ENCODE results near the gene RPP30.

The RPP30 gene

GRCh38 chr10:90860790-90861189 lies 11.0 kb upstream of the RPP30 start:
- Histone ChIP-seq H3K4me3 (ENCODE audit: low read length) (no peak overlapping the region), H3K79me2 (ENCODE audit: low read length) (no peaks in the 10 kb centered on the region), H3K27me3 (replicated peaks; ENCODE audit: insufficient read depth, low read length) (no peaks in the 10 kb centered on the region), H3K4me1 (ENCODE audit: low read length) (peaks cover 11% of the 10 kb centered on the region), H3K27ac (ENCODE audit: low read length) (no peak overlapping the region), H4K20me1 (ENCODE audit: insufficient read depth, low read length) (no peaks in the 10 kb centered on the region), H3K9ac (ENCODE audit: low read length) (no peak overlapping the region), H3F3A (ENCODE audit: insufficient read depth, low read length) (no peaks in the 10 kb centered on the region), H3K9me3 (replicated peaks; ENCODE audit: insufficient read depth, low read length) (no peaks in the 10 kb centered on the region), H3K36me3 (replicated peaks; ENCODE audit: insufficient read depth, low read length) (no peaks in the 10 kb centered on the region), H3K9me2 (replicated peaks; ENCODE audit: insufficient read depth, low read length) (no peaks in the 10 kb centered on the region), H2AFZ (ENCODE audit: low read length) (no peak overlapping the region), H3K4me2 (ENCODE audit: low read depth, low read length) (no peak overlapping the region)
- peak; percentile 58 for DNase-seq
- no peak for TF ChIP-seq EZH2 (optimal IDR thresholded peaks at IDR 0.05; ENCODE audit: low read depth, low read length)

DNA sequence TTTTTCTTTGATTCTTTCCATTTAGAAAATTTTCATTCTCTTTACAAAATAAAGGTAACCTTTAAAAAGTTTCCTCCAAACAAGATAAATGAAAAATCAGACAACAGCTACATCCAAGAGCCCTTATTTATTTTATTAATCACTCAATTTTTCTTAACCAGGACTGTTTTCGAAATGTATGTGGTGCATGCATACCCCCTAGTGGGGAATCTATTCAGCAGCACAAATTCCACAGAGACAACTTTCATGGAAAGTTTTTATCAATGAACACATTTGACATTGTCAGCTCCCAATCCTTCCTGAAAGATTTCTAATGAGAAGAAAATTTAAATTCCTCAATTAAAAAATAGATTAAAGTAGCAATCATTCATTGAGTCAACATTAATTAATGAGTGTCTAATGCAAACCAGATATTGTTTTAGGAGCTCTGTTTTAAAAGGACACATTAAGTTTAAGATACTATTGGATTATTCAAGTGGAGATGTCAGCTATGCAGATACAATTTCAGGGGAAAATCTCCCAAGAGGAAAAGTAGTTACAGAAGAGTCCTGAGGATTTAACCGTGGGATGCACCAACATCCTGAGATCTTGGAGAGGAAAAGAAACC lies 8.8 kb upstream of the RPP30 start:
- Histone ChIP-seq H3K9ac (ENCODE audit: low read length) (no peak overlapping the region), H3K4me3 (ENCODE audit: low read length) (no peak overlapping the region), H3K9me3 (replicated peaks; ENCODE audit: insufficient read depth, low read length) (no peaks in the 10 kb centered on the region), H3K4me1 (ENCODE audit: low read length) (peaks cover 21% of the 10 kb centered on the region), H3K79me2 (ENCODE audit: low read length) (no peaks in the 10 kb centered on the region), H3K4me2 (ENCODE audit: low read depth, low read length) (no peak overlapping the region), H3K9me2 (replicated peaks; ENCODE audit: insufficient read depth, low read length) (no peaks in the 10 kb centered on the region), H3K27ac (ENCODE audit: low read length) (no peak overlapping the region), H2AFZ (ENCODE audit: low read length) (no peak overlapping the region), H3K27me3 (replicated peaks; ENCODE audit: insufficient read depth, low read length) (no peaks in the 10 kb centered on the region), H3F3A (ENCODE audit: insufficient read depth, low read length) (no peaks in the 10 kb centered on the region), H3K36me3 (replicated peaks; ENCODE audit: insufficient read depth, low read length) (no peaks in the 10 kb centered on the region), H4K20me1 (ENCODE audit: insufficient read depth, low read length) (no peaks in the 10 kb centered on the region)
- TF ChIP-seq CTCF (IDR thresholded peaks at IDR 0.05; ENCODE audit: low read length) (peak; percentile 78), EZH2 (optimal IDR thresholded peaks at IDR 0.05; ENCODE audit: low read depth, low read length) (no peak)
- DNase-seq = peak; percentile 38

DNA sequence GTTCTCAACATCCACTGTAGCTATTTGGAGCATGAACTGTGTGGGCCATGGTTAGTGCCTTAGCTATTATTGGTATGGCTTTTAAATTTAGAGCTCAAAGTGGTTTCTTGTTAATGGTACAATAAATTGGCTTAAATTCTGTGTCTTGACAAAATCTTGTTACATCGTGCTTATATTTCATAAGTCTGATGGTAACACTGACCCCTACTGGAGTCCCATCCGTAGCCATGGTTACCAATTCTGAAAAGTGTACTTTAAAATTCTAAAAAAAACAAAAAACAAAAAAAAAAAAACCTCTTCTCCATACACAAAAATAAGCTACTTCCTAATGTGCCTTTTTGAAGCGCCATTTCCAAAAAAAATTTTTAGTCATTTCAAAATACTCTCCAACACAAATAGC lies 6.4 kb upstream of the RPP30 start:
- DNase-seq = peak; percentile 25

More for the DNA sequence above, 6.4 kb upstream of the RPP30 start:
- Histone ChIP-seq H3K9me2 (replicated peaks; ENCODE audit: insufficient read depth, low read length) (no peaks in the 10 kb centered on the region), H3K79me2 (ENCODE audit: low read length) (no peaks in the 10 kb centered on the region), H4K20me1 (ENCODE audit: insufficient read depth, low read length) (no peaks in the 10 kb centered on the region), H3K4me1 (ENCODE audit: low read length) (peaks cover 21% of the 10 kb centered on the region), H3K27me3 (replicated peaks; ENCODE audit: insufficient read depth, low read length) (no peaks in the 10 kb centered on the region), H3K36me3 (replicated peaks; ENCODE audit: insufficient read depth, low read length) (no peaks in the 10 kb centered on the region), H3K9me3 (replicated peaks; ENCODE audit: insufficient read depth, low read length) (no peaks in the 10 kb centered on the region), H3K9ac (ENCODE audit: low read length) (no peak overlapping the region), H3K4me3 (ENCODE audit: low read length) (no peak overlapping the region), H3K4me2 (ENCODE audit: low read depth, low read length) (peak overlapping the region; percentile 28; the same call in 1 of the 2 replicates), H2AFZ (ENCODE audit: low read length) (no peak overlapping the region), H3F3A (ENCODE audit: insufficient read depth, low read length) (no peaks in the 10 kb centered on the region), H3K27ac (ENCODE audit: low read length) (no peak overlapping the region)
- TF ChIP-seq CTCF (IDR thresholded peaks at IDR 0.05; ENCODE audit: low read length) = peak; percentile 40
- TF ChIP-seq EZH2 (optimal IDR thresholded peaks at IDR 0.05; ENCODE audit: low read depth, low read length) = no peak
